ENCODE measurements around the gene PNLIP.

DNA sequence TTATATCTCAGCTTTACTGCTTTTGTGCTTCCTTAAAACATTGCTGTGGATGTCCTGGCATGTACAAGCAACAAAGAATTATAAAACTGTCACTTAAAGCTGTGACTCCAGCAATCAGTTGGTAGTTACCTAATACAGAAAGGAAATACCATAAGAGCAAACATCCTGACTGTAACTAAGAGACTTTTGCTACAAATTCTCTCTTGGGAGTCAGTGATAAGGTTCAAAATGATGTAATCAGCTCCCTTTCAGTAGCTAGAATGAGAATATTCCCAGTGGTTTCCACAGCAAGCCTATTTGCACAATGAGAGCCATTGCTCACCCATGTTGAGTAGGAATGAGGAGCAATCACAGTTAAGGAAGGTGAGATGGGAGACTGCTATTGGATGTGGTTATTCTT, 52.6 kb downstream of the PNLIP start:
- TF ChIP-seq, protein P1, sequence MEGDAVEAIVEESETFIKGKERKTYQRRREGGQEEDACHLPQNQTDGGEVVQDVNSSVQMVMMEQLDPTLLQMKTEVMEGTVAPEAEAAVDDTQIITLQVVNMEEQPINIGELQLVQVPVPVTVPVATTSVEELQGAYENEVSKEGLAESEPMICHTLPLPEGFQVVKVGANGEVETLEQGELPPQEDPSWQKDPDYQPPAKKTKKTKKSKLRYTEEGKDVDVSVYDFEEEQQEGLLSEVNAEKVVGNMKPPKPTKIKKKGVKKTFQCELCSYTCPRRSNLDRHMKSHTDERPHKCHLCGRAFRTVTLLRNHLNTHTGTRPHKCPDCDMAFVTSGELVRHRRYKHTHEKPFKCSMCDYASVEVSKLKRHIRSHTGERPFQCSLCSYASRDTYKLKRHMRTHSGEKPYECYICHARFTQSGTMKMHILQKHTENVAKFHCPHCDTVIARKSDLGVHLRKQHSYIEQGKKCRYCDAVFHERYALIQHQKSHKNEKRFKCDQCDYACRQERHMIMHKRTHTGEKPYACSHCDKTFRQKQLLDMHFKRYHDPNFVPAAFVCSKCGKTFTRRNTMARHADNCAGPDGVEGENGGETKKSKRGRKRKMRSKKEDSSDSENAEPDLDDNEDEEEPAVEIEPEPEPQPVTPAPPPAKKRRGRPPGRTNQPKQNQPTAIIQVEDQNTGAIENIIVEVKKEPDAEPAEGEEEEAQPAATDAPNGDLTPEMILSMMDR (IDR thresholded peaks at IDR 0.05) = no peak
- TF ChIP-seq POLR2A (IDR thresholded peaks at IDR 0.05) = no peak
